GM18519 (cell line): ENCODE data around the gene TMEM45B.

Experiments
- ATAC-seq: cut with Tn5 transposase; IDR thresholded peaks from one replicate; pipeline ENCODE4 v1.9.1; 2021; ENCODE audit warnings: mild to moderate bottlenecking, moderate library complexity; ENCODE audit not compliant: unreplicated experiment, low FRiP score

TMEM45B gene

GRCh38 chr11:129895126-129896041 lies 79.7 kb downstream of the TMEM45B start, which contains the start of gene NFRKB:
TSS of gene NFRKB (minus strand) at chr11:129895578. CDS start at chr11:129892849, 2,729 bp downstream.
- peak; percentile 88 for ATAC-seq

DNA sequence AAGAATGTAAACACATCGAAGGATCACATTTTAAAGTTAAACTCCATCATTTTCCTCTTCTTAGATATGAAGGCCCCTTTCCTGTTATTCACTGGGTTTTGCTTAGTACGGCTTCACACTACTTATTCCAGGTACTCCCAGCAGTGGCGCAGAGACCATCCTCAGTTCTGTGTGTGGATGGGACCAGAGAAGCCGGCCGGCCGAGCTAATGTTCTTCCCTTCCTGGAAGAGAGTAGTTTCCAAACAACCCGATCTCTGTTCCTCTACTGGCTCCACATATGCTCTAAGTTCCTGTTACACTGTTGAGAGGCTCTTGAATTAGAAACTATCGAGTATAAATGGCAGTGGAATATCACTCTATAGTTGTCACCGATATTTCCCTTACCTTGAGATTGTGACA lies 80.4 kb downstream of the TMEM45B start:
- ATAC-seq: no peak

DNA sequence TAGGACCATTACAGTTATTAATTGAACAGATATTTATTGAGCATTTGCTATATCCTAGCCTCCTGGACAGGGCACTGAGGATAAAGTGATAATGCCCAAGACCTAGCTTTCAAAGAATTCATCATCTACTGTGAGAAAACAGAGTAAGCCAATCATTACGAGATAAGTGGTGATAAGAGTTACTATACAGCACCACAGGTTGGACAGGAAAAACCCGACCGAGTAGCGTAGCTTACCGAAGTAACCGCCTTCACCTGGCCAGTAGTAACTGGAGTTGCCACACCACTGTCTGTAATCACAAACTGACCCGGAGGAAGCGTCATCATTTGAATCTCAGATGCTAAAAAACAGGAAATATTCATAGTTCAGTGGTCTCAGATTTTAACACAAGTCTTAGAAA lies 89.8 kb downstream of the TMEM45B start:
- ATAC-seq: no peak
